Glutamatergic neuron (in vitro differentiated cells): ENCODE results near the gene PTOV1. TPM values are rescaled to one million over a fixed set of nuclear protein-coding genes. Genes with fewer than 3 reads are reported as not detected.

Experiments used
- DNase-seq: peaks from one replicate; pipeline ENCODE4 v3.0.0; 2022
- H3K27ac Mint-ChIP-seq: one replicate; pipeline ENCODE4 v1.8.0; 2020; ENCODE audit warnings: mild to moderate bottlenecking, mixed read lengths, inconsistent platforms; ENCODE audit not compliant: unreplicated experiment
- H3K27me3 Mint-ChIP-seq: one replicate; pipeline ENCODE4 v1.8.0; 2020; ENCODE audit warnings: mild to moderate bottlenecking, moderate library complexity, mixed read lengths, inconsistent platforms; ENCODE audit not compliant: unreplicated experiment
- H3K36me3 Mint-ChIP-seq: one replicate; pipeline ENCODE4 v1.8.0; 2020; ENCODE audit warnings: mild to moderate bottlenecking, mixed read lengths, inconsistent platforms; ENCODE audit not compliant: unreplicated experiment
- H3K4me1 Mint-ChIP-seq: one replicate; pipeline ENCODE4 v1.8.0; 2020; ENCODE audit warnings: mild to moderate bottlenecking, low read depth, mixed read lengths, inconsistent platforms; ENCODE audit not compliant: unreplicated experiment
- H3K4me3 Mint-ChIP-seq: one replicate; pipeline ENCODE4 v1.8.0; 2020; ENCODE audit warnings: mild to moderate bottlenecking, mixed read lengths, inconsistent platforms; ENCODE audit not compliant: unreplicated experiment
- H3K9me3 Mint-ChIP-seq: one replicate; pipeline ENCODE4 v1.8.0; 2020; ENCODE audit warnings: mild to moderate bottlenecking, moderate library complexity, mixed read lengths, inconsistent platforms; ENCODE audit not compliant: unreplicated experiment
- CTCF ChIP-seq: fragments of 200-600 bp; sonication (generic); IDR thresholded peaks from one replicate; pipeline ENCODE4 v1.5.0; 2021; ENCODE audit not compliant: partially characterized antibody, unreplicated experiment
- total RNA-seq: library from RNA; stranded (reverse); fragmentation: NEBNext Ultra II Directional; extraction: Animal tissue kit (Norgen Biotek cat#: 25700); gene quantifications from one replicate; pipeline ENCODE4 v1.2.1, GENCODE V29; 2021; ENCODE audit not compliant: unreplicated experiment

The PTOV1 gene
- total RNA-seq, 1 donor from 2014 or later, result 342 TPM

- H3K36me3 Mint-ChIP-seq, result peaks cover 20% of the 10 kb centered on the region
- H3K4me3 Mint-ChIP-seq, result no peak overlapping the region
- H3K4me1 Mint-ChIP-seq, result no peaks in the 10 kb centered on the region
- H3K9me3 Mint-ChIP-seq, result peaks cover 3% of the 10 kb centered on the region
- no peak for DNase-seq
- TF ChIP-seq CTCF, result no peak
- H3K27ac Mint-ChIP-seq, result peak overlapping the region; percentile 52
- H3K27me3 Mint-ChIP-seq, result peaks cover 7% of the 10 kb centered on the region
Observed at GRCh38 chr19:49837009-49837310, 14.0 kb upstream of the PTOV1 start.

DNA sequence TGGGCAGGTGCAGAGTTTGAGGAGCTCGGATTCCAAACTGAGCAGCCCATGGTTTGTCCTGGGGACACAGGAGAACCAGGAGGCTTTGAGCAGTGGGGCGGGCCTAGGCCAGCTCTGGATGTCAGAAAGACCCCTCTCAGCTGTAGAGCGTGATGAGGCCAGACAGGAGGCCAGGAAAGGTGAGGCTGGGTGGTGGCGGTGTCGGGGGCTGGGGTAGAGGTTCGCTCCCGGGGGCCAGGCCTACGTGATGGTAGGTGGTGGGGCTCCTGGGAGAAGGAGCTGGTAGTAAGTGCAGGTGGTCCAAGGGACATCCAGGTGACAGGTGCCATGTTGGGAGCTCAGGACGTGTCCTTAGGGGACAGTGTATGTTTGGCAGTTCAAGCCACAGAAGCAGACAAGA is 13.5 kb upstream of the PTOV1 start:
- no peak for TF ChIP-seq CTCF
- peaks cover 20% of the 10 kb centered on the region for H3K36me3 Mint-ChIP-seq
- DNase-seq, result no peak

GRCh38 chr19:49838885-49839588 is 11.9 kb upstream of the PTOV1 start:
- H3K9me3 Mint-ChIP-seq, result no peaks in the 10 kb centered on the region
- TF ChIP-seq CTCF, result no peak
- H3K4me1 Mint-ChIP-seq, result no peaks in the 10 kb centered on the region
- peaks cover 20% of the 10 kb centered on the region for H3K36me3 Mint-ChIP-seq
- no peak for DNase-seq
- no peak overlapping the region for H3K27ac Mint-ChIP-seq
- no peak overlapping the region for H3K4me3 Mint-ChIP-seq
- peaks cover 4% of the 10 kb centered on the region for H3K27me3 Mint-ChIP-seq

More for the DNA sequence above, 13.5 kb upstream of the PTOV1 start:
- Mint-ChIP-seq H3K4me1 (no peaks in the 10 kb centered on the region), H3K27me3 (peaks cover 5% of the 10 kb centered on the region), H3K9me3 (peaks cover 1% of the 10 kb centered on the region), H3K4me3 (no peak overlapping the region), H3K27ac (peak overlapping the region; percentile 52)

DNA sequence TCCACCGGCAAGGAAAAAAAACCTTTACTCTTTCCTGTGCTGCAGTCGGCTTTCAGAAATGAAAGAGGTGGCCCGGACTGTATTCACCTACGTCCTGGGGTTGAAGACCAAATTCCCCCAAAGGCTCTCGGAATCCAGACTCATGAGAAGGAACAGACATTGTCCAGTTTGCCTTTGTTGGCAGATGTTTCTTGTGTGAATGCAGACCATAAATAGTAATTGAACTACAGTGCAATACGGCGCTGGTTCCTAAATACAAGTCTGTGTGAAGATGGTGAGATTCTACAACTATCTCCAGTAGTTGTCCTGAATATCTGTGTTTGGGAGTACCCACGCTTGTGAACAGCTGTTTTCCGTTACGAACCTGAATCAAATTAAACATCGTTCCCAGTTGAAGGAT is 11.2 kb upstream of the PTOV1 start:
- TF ChIP-seq CTCF, result no peak
- Mint-ChIP-seq H3K27ac (no peak overlapping the region), H3K9me3 (no peaks in the 10 kb centered on the region), H3K4me3 (no peak overlapping the region), H3K36me3 (peaks cover 20% of the 10 kb centered on the region), H3K4me1 (no peaks in the 10 kb centered on the region), H3K27me3 (peaks cover 4% of the 10 kb centered on the region)
- DNase-seq, result no peak

DNA sequence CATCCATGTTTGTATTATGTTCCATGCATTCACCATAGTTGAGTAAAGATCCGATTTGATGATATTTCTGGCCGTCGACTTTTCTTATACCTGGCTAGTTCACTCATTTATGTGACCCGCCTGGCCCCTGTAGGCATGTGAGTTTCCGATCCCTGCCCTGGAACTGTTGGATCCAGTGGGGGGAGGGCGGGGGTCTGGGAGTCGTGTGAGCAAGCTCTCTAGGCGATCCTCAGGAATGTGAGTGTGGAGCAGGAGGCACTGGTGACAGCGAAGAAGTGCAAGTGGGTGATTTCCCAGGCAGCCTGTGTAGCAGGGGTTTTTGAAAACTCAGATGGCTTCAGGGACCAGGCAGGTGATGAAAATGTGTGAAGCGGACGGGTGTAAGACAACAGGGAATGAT is 10.6 kb upstream of the PTOV1 start:
- DNase-seq, result no peak
- Mint-ChIP-seq H3K4me1 (no peaks in the 10 kb centered on the region), H3K27ac (no peak overlapping the region)

More for the DNA sequence above, 10.6 kb upstream of the PTOV1 start:
- Mint-ChIP-seq H3K9me3 (no peaks in the 10 kb centered on the region), H3K4me3 (no peak overlapping the region), H3K27me3 (peaks cover 4% of the 10 kb centered on the region), H3K36me3 (peaks cover 20% of the 10 kb centered on the region)
- TF ChIP-seq CTCF, result no peak
